C4-2B (cell line): ENCODE results near the gene EMCN.

Experiments
- ZFX ChIP-seq: fragments of 450-650 bp; IDR thresholded peaks from 2 replicates; pipeline ENCODE4 v1.6.1; 2017
- TF ChIP-seq, protein P1 (sequence below): fragments of 450-650 bp; conservative IDR thresholded peaks from 2 replicates; pipeline ENCODE4 v1.5.1; 2017; ENCODE audit warnings: mild to moderate bottlenecking

DNA sequence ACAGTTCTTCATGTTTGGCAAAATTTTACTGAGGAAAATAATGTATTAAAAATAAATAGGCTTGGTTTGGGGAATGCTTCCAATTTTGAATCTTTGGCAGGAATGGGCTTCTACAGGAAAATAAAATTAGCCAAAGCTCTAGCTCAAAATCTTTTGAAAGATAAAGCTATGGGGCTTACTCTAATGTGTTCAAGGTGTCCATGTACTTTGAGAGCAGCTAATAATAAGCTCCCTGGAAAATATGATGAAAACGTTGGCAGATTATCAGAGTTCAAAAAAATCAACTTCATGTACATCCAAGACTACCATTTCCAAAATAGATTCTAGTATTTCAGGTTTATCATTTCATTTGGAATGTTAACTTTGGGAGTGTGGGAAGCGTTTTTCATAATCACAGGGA lies 158.4 kb downstream of the EMCN start:
- TF ChIP-seq, protein P1, sequence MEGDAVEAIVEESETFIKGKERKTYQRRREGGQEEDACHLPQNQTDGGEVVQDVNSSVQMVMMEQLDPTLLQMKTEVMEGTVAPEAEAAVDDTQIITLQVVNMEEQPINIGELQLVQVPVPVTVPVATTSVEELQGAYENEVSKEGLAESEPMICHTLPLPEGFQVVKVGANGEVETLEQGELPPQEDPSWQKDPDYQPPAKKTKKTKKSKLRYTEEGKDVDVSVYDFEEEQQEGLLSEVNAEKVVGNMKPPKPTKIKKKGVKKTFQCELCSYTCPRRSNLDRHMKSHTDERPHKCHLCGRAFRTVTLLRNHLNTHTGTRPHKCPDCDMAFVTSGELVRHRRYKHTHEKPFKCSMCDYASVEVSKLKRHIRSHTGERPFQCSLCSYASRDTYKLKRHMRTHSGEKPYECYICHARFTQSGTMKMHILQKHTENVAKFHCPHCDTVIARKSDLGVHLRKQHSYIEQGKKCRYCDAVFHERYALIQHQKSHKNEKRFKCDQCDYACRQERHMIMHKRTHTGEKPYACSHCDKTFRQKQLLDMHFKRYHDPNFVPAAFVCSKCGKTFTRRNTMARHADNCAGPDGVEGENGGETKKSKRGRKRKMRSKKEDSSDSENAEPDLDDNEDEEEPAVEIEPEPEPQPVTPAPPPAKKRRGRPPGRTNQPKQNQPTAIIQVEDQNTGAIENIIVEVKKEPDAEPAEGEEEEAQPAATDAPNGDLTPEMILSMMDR, result no peak
- TF ChIP-seq ZFX, result no peak
